GM12891 (cell line): ENCODE results near the gene RHOBTB3.

ENCODE experiments used
- DNase-seq: peaks from one replicate; pipeline ENCODE4 v3.0.0; 2011; ENCODE audit warnings: low spot score; ENCODE audit not compliant: insufficient read length
- FAIRE-seq: peaks from 2 replicates; lab custom pipeline; 2011; peaks lifted over from hg19 to GRCh38; lab: Jason Lieb, UNC
- PAX5 ChIP-seq: IDR thresholded peaks from 2 replicates; pipeline ENCODE4 v1.6.1; 2011; ENCODE audit warnings: low read length, moderate library complexity, mild to moderate bottlenecking; ENCODE audit not compliant: insufficient read depth, severe bottlenecking
- POLR2A ChIP-seq: IDR thresholded peaks from 2 replicates; pipeline ENCODE4 v1.6.1; 2011; ENCODE audit warnings: low read depth, low read length, control low read depth
- POLR2AphosphoS5 ChIP-seq: IDR thresholded peaks from 2 replicates; pipeline ENCODE4 v1.6.1; 2011; ENCODE audit warnings: low read depth, low read length, control low read depth
- POU2F2 ChIP-seq: IDR thresholded peaks from 2 replicates; pipeline ENCODE4 v1.6.1; 2011; ENCODE audit warnings: low read depth, mild to moderate bottlenecking, control low read depth, low read length, moderate library complexity
- SPI1 ChIP-seq: IDR thresholded peaks from 2 replicates; pipeline ENCODE4 v1.6.1; 2011; ENCODE audit warnings: low read depth, low read length, control low read depth
- TAF1 ChIP-seq: IDR thresholded peaks from 2 replicates; pipeline ENCODE4 v1.6.1; 2011; ENCODE audit warnings: low read depth, low read length, control low read depth

The RHOBTB3 gene

GRCh38 chr5:95761771-95762651 is 30.9 kb downstream of the RHOBTB3 start:
- FAIRE-seq (peak; percentile 76), DNase-seq (no peak)
- no peak for TF ChIP-seq PAX5
- TF ChIP-seq SPI1: peak; percentile 32; the same call in 1 of the 2 replicates

- FAIRE-seq (no peak), DNase-seq (no peak)
- TF ChIP-seq TAF1 (no peak), PAX5 (no peak), SPI1 (no peak), POU2F2 (no peak), POLR2AphosphoS5 (no peak), POLR2A (no peak)
These were observed 31.5 kb downstream of the RHOBTB3 start for GRCh38 chr5:95762652-95763041.

- FAIRE-seq: no peak
- no peak for TF ChIP-seq POLR2A
- no peak for TF ChIP-seq POU2F2
- TF ChIP-seq TAF1: no peak
- no peak for TF ChIP-seq POLR2AphosphoS5
- no peak for TF ChIP-seq SPI1
- TF ChIP-seq PAX5: no peak
These were observed 32.8 kb downstream of the RHOBTB3 start for GRCh38 chr5:95763941-95764340.

DNA sequence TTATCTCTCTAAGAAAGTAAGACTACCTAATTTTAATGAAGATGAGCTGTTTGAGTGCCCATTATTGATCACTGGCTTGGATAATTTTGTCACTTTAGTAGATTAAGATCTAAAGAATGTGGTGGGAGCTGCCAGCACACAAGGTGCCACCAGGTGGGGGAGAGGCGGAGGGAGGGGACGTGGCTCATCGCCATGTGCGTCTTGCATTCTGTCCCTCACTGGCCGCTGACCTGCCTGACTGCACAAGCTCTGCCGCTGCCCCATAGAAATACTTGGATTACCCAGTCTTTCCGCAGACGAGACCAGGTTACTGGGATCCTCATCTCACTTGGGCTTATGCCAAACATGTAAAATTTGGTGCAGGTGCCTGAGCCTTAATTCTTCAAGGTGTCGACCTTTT is 37.6 kb downstream of the RHOBTB3 start:
- FAIRE-seq: peak; percentile 60
- DNase-seq: no peak
- TF ChIP-seq TAF1: no peak
- no peak for TF ChIP-seq POLR2A
- TF ChIP-seq SPI1: no peak
- no peak for TF ChIP-seq POU2F2
- no peak for TF ChIP-seq POLR2AphosphoS5
- TF ChIP-seq PAX5: no peak

More at GRCh38 chr5:95763941-95764340, 32.8 kb downstream of the RHOBTB3 start:
- DNase-seq: no peak

- FAIRE-seq: no peak
- no peak for TF ChIP-seq POU2F2
- TF ChIP-seq POLR2AphosphoS5: no peak
- no peak for TF ChIP-seq PAX5
- TF ChIP-seq TAF1: no peak
- no peak for TF ChIP-seq SPI1
- no peak for TF ChIP-seq POLR2A
- DNase-seq: no peak
These were observed 39.9 kb downstream of the RHOBTB3 start for GRCh38 chr5:95770830-95771708.

DNA sequence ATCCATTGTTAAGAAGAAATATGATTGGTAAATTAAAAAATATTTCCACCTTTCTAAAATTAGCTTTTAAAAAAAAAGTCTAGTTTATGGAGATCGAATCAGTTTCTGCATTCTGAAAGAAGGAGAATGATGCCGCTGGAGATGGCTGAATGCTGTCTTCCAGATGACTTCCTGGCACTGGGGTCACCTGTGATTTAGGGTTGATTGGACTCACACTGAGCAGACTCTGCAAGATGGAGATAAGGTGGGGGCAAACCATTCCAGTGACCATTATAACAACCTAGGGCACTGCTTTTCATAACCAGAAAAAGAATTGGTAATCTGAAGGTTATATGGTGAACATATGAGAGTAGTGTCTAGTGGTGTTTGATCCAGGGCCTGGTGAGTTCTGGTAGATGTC is 40.8 kb downstream of the RHOBTB3 start:
- no peak for FAIRE-seq
- TF ChIP-seq POLR2A (0 out of 2 replicates have a peak, but pooled peaks have one; percentile 23), POLR2AphosphoS5 (no peak), SPI1 (no peak), TAF1 (no peak)

DNA sequence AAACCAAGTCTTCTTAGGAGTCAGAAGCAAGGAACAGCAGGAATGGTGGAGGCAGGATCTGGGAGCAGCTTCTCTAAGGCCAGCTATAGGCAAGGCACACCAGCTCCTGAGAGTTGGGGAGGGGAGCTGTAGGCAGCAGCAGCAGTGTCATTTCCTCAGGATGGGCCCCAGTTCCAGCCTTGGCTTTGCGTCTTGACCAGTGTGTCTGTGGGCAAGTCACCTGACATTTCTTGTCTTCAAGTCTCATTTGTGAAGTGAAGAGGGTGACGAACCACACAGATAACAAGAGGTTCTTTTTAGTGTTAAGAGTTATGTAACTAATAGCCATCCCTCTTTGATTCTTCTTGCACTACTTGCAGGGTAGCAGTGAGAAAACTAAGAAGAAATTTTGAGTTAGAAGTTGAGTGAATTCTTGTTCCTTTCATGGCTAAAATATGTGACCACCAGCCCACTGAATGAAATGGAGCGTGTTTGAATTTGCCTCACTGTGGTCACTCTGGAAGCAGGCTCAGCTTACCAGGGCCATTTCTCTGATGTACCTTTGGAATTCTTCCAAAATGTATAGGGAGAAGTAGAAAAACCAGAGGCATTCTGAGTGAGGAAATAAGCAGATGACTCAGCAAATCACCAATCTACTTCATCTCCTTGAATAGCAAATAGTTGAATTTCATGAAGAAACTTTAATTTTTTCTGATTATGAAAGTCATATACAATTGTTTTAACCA is 42.4 kb downstream of the RHOBTB3 start:
- TF ChIP-seq SPI1 (no peak), PAX5 (no peak), TAF1 (no peak), POLR2A (no peak), POLR2AphosphoS5 (no peak), POU2F2 (no peak)
- DNase-seq (no peak), FAIRE-seq (peak; percentile 13)

More for the DNA sequence above, 40.8 kb downstream of the RHOBTB3 start:
- no peak for DNase-seq

DNA sequence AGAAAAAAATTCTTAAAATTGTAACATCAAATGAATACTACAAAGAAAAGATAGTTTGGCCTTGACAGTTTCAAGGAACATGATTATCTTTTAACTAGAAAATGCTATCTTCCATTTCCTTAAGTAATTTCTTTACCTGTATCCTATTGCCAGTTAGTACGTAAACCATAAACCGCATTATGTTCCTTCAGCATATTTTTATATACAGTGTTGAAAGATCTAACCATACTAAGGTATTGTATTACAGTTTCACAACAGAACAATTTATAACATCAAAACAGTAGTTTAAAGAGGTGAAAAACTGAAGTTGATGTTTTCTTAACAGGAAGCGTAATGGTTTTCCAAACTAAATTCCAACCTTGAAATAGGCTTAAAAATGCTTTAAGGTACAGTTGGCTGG is 46.3 kb downstream of the RHOBTB3 start:
- FAIRE-seq: no peak
- no peak for DNase-seq
- TF ChIP-seq POLR2A: no peak
